Stimulated activated CD4-positive, alpha-beta T cell treated with anti-CD3 and anti-CD28 coated beads, Interleukin-4, amount 100 ng/mL, for 48 hours (primary cell): ENCODE data around the gene MEGF6.

Source experiments
- DNase-seq, 2 donors: peaks; one replicate each; pipeline ENCODE4 v3.0.0-alpha.2; 2020; ENCODE audit warnings: low read depth in 2 of 2

The MEGF6 gene

GRCh38 chr1:3644273-3644672 lies 33.0 kb upstream of the MEGF6 start:
- DNase-seq, result no peak

- no peak for DNase-seq
These were observed 31.8 kb upstream of the MEGF6 start for GRCh38 chr1:3642919-3643675.

- no peak for DNase-seq
These were observed 30.5 kb upstream of the MEGF6 start for GRCh38 chr1:3641816-3642215.

DNA sequence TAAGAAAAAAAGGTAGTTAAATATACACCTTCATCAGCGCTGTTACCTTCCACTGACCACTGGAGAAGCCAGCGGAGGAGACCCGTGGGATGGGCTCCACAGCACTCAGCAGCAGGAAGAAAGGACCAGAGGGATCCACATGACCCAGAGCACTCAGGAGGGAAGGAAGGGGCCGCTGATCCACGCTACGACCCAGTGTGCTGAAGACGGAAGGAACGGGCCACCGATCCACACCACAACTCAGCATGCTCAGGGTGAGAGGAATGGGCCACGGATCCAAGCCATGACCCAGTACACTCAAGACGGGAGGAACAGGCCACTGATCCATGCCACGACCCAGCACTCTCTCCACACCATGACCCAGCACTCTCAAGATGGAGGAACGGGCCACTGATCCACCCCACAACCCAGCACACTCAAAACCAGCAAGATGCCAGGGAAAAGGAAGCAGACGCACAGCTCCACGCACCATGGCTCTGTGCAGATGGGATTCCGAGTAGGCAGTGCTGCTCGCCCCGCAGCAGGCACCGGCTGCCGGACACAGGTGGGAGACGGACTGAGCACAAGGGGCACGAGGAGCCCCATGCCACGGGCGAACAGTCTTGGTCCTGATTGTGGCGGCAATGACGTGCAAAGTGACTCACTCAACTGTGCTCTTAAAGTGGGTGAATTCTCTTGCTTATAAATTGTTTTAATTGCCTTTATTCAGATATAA lies 29.9 kb upstream of the MEGF6 start:
- no peak for DNase-seq

DNA sequence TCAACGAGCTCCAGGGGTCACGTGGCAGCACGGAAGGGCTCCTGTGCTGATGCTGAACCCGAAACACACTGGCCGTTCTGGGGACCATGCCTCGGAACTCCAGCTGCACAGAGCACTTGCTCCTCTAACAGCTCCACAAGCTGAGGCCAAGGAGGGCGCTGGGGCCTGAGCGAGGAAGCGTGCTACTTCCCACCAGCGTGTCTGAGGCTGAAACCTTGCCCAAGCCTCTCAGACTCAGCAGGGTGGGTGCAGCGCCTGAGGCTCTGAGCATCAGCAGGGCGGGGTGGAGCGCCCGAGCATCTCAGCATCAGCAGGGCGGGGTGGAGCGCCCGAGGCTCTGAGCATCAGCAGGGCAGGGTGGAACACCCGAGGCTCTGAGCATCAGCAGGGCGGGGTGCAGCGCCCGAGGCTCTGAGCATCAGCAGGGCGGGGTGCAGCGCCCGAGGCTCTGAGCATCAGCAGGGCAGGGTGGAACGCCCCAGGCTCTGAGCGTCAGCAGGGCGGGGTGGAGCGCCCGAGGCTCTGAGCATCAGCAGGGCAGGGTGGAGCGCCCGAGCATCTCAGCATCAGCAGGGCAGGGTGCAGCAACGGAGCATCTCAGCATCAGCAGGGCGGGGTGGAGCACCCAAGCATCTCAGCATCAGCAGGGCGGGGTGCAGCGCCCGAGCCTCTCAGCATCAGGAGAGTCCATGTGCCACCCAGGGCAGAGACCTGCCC lies 29.0 kb upstream of the MEGF6 start:
- DNase-seq, result no peak

GRCh38 chr1:3639397-3639911 lies 28.1 kb upstream of the MEGF6 start:
- no peak for DNase-seq

GRCh38 chr1:3638676-3639075 lies 27.4 kb upstream of the MEGF6 start:
- DNase-seq, result no peak

GRCh38 chr1:3638027-3638426 lies 26.7 kb upstream of the MEGF6 start:
- DNase-seq, result no peak

GRCh38 chr1:3636531-3636930 lies 25.2 kb upstream of the MEGF6 start:
- DNase-seq, result no peak

- DNase-seq, result no peak
These were observed 24.8 kb upstream of the MEGF6 start for GRCh38 chr1:3636080-3636479.

GRCh38 chr1:3634059-3634800 lies 22.9 kb upstream of the MEGF6 start:
- no peak for DNase-seq

DNA sequence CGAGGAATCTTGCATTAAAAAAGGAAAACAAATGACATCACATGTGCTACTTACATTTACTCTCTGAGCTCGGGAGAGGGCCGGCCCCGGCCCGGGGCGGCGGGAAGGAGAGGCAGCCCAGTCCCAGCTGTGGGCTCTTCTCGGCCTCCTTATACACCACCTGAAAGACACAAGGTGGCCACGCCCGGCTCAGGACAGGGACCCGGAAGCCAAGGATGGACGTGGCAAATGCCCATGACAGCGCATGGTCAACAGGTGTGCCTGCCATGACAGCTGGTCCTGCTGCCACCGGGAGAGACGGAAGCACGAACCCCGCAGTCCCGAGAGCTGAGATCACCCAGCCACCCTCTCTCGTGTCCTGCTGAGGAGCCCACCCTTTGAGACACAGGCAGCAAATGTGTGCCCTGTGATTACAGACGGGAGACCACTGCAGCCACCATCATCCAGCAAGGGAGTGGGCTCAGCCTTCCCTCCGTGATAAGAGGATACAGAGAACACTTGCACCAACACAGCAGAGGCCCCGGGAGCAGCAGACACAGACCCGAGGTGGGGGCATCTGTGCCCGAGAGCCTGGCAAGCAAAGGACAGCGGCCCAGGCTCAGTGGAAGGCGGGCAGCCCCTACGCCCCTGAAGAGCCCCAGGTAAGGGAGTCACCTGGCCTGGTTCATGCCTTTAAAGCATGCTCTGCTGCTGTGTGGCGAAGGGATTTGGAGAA lies 22.2 kb upstream of the MEGF6 start:
- no peak for DNase-seq

DNA sequence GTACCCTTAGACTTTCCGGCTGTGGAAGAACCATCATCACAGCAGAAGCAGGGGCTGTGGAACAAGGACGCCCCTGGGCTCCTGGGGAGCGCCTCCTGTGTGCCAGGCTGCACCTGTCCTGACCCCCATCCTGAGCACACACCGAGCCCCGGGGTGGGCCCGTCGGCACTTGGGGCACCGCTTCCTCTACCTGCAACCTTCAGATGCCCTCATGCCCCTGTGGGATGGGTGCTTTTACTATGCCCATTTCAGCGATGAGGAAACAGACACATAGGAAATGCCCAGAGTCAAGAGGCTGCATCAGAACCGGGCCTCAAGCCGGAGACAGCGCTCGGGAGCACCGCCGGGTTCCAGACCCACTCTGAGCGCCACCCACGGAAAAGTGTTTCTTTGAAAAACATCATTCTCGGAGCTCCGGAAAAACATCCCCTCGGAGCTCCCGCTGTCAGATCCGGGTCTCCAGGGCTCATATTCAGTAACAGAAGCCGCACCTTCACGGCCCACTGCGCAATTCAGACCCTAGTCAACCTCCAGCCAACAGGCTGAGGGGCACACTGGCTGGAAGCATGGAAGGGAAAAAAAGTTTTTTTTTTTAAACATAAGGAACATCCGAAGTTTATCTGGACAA lies 21.5 kb upstream of the MEGF6 start:
- DNase-seq, result no peak

- DNase-seq, result no peak
These were observed 21.0 kb upstream of the MEGF6 start for GRCh38 chr1:3632298-3632697.

DNA sequence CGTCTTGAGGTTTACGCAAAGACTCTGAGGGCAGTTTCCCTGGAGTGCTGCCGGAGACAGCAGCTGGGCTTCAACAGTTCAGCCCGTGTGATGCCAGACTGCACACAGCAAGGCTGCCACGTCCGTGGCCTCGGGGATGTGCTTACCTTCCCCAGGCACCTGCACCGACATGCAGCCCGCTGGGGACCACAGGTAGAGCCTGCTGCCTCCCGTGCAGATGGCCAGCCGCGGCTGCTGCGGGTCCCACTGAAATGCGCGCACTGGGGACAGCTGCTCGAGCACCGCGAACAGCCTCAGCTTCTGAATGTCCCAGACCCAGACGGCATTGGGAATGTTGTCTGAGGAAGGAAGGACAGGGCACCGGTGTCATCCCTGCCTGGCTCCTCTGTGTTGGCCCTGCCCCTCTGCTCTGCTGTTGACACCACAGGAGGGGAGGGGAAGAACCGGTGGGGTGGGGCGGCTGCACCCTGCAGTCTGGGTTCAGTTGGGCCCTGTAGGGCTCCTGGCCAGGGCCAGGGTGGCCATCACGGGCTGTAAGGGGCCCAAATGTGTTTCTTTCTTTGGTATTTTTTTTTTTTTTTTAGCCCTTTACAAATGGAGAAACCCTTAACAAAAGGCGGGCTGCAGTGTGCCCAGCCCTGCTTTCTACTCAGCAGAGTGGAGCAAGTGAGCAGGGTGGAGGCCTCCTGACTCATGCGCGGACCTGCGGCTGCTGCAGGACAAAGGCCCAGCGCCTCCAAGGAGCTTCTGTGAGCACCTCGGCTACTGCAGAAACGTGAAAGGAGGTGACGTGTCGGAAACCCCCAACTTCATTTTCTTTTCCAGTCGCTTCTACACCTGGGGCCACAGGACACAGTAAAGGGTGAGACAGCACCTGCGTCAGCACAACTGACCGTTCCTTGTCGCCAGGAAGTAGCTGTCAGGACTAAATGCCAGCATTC lies 20.3 kb upstream of the MEGF6 start:
- no peak for DNase-seq

DNA sequence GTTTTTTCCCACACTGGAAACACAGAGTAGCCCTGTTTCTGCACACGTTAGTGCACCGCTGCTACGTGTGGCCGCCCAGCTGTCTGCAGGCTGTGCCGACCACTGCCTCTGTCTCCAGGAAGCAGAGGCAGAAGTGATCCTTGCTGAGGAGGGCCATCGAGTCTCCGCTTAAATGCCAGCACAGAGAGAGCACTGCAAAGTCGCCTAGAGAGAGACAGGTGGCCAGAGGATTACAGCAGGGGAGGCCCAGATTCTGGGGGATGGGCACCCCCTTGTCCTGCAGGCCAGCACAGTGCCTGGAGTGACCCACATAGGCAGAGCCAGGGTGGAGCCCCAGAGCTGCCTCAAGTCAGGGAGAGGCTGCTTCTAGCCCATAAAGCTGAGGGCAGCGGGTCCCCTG lies 19.6 kb upstream of the MEGF6 start:
- no peak for DNase-seq

DNA sequence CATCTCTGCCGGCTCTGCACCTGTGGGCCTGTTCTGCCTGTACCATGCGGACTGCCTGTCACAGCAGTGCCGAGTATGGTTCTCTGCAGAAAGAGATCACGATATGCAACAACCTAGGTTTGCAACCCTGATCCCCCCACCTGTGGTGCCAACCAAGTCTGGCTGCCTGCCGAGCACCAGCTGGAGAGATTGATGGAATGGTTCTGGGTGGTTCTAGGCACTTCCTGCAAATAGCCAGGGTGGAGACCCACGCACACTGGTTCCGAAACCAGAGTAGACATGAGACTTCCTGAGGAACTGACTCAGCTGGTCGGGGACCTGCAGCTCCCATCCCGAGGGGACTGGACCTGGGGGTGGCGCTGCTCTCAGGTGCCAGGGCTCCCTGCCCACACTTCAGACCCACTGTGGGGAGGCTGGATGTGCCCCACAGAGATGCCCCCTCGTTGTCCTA lies 18.9 kb upstream of the MEGF6 start:
- DNase-seq, result no peak

- no peak for DNase-seq
These were observed 18.4 kb upstream of the MEGF6 start for GRCh38 chr1:3629561-3630160.

GRCh38 chr1:3628445-3628844 lies 17.1 kb upstream of the MEGF6 start:
- DNase-seq, result no peak
